Epithelial cell of prostate (primary cell): ENCODE results near the gene TAF7.
"Not testable (repeated sequence)": the region's sequence is repeated elsewhere in the genome, so short reads cannot be mapped to it uniquely, and the experiment has no call there.

Experiments
- DNase-seq: peaks from one replicate; pipeline ENCODE4 v3.0.0-alpha.2; 2011; ENCODE audit warnings: low read depth, low spot score
- H3K27ac ChIP-seq: fragments of 450-650 bp; 2 replicates; pipeline ENCODE4 v1.5.1; 2017; ENCODE audit warnings: mild to moderate bottlenecking

Gene TAF7

GRCh38 chr5:141340781-141341354 lies 20.3 kb upstream of the TAF7 start:
- not testable (repeated sequence) for DNase-seq, H3K27ac ChIP-seq

- DNase-seq, result no peak
Observed at GRCh38 chr5:141338538-141339306, 18.1 kb upstream of the TAF7 start, which contains the start of gene PCDHGA2. TSS of gene PCDHGA2 (plus strand) at chr5:141338760.

GRCh38 chr5:141332571-141332970 lies 12.0 kb upstream of the TAF7 start:
- H3K27ac ChIP-seq, DNase-seq: not testable (repeated sequence)

More at GRCh38 chr5:141338538-141339306, 18.1 kb upstream of the TAF7 start, which contains the start of gene PCDHGA2:
- no peak within 1 kb of the TSS for H3K27ac ChIP-seq

- no peak for DNase-seq
- no peak within 1 kb of the TSS for H3K27ac ChIP-seq
Observed at GRCh38 chr5:141330299-141331080, 9.9 kb upstream of the TAF7 start, which contains the start of gene PCDHGA1. TSS of gene PCDHGA1 (plus strand) at chr5:141330514.

GRCh38 chr5:141328231-141328630 lies 7.6 kb upstream of the TAF7 start:
- no peak for DNase-seq
- H3K27ac ChIP-seq, result no peak overlapping the region

- H3K27ac ChIP-seq, result no peak overlapping the region
- no peak for DNase-seq
Observed at GRCh38 chr5:141326088-141326854, 5.7 kb upstream of the TAF7 start.

- no peak for DNase-seq
- no peak overlapping the region for H3K27ac ChIP-seq
Observed at GRCh38 chr5:141322261-141322660, 1.7 kb upstream of the TAF7 start.

GRCh38 chr5:141319699-141320098 lies 885 bp downstream of the TAF7 start:
- no peak for DNase-seq
- peak overlapping the region; percentile 95 for H3K27ac ChIP-seq

GRCh38 chr5:141319202-141319601 lies 1.4 kb downstream of the TAF7 start:
- no peak for DNase-seq
- H3K27ac ChIP-seq, result no peak overlapping the region

- not testable (repeated sequence) for DNase-seq, H3K27ac ChIP-seq
Observed at GRCh38 chr5:141316963-141317362, 3.6 kb downstream of the TAF7 start.

GRCh38 chr5:141313711-141314110 lies 6.9 kb downstream of the TAF7 start:
- DNase-seq, result no peak
- H3K27ac ChIP-seq, result no peak overlapping the region

- H3K27ac ChIP-seq, result no peak overlapping the region
Observed at GRCh38 chr5:141306630-141307029, 14.0 kb downstream of the TAF7 start.

GRCh38 chr5:141303756-141304155 lies 16.8 kb downstream of the TAF7 start, which contains the start of gene SLC25A2:
TSS of gene SLC25A2 (minus strand) at chr5:141304049. CDS start at chr5:141303865, 184 bp downstream.
- DNase-seq, result no peak
- no peak within 1 kb of the TSS for H3K27ac ChIP-seq

More at GRCh38 chr5:141306630-141307029, 14.0 kb downstream of the TAF7 start:
- DNase-seq, result no peak

GRCh38 chr5:141298376-141298775 lies 22.2 kb downstream of the TAF7 start:
- no peak overlapping the region for H3K27ac ChIP-seq

GRCh38 chr5:141272906-141273305 lies 47.7 kb downstream of the TAF7 start:
- no peak for DNase-seq

More at GRCh38 chr5:141298376-141298775, 22.2 kb downstream of the TAF7 start:
- DNase-seq, result no peak

GRCh38 chr5:141269195-141269594 lies 51.4 kb downstream of the TAF7 start:
- DNase-seq, result no peak
- H3K27ac ChIP-seq, result no peak overlapping the region

More at GRCh38 chr5:141272906-141273305, 47.7 kb downstream of the TAF7 start:
- H3K27ac ChIP-seq, result no peak overlapping the region
